Measurements from ENCODE around the gene PRKAG2.

The PRKAG2 gene

DNA sequence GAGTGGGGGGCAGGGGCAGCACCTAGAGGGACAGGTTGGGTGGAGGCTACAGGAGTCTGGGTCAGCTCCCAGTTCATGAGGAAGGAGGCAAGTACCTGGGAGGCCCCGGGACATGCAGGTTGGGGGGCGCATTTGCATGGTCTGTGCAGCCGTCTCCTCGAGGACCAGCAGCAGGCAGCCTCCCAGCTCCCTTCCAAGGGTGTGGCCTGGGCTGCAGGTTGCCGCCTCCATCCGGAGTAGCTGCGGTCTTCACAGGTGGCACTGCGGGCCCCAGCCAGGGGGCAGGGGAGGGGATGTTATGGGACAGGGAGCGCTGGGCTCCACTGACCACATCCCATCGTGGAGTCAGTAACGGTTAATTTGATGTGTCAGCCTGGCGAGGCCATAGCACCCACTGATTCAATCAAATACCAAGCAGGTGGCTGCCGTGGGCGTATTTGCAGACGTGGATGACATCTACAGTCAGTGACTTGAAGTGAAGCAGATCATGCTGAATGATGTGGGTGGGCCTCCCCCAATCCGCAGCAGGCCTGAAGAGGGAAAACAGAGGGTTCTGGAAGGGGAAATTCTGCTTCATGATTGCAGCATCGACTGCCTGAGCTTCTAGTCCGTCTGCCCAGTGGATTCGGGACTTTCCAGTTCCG lies 81.6 kb downstream of the PRKAG2 start:
- DNase-seq (ENCODE audit: low spot score), result no peak
- no peak for TF ChIP-seq CTCF (conservative IDR thresholded peaks at IDR 0.05; ENCODE audit: low read depth)
- ChIA-PET POLR2A (ENCODE audit: low non-redundant PET) (no interaction called here), CTCF (interaction anchor here (0.6 to 0.7 kb wide), 3 partner anchors 13 to 246 kb away, joined by 3 read pairs; no protein-coding TSS in a partner anchor)
- no peak overlapping the region for H3K27ac ChIP-seq

GRCh38 chr7:151794508-151795167 lies 82.3 kb downstream of the PRKAG2 start:
- ChIA-PET POLR2A (ENCODE audit: low non-redundant PET) (no interaction called here), CTCF (interaction anchor here (0.6 to 0.7 kb wide), 2 partner anchors 183 to 247 kb away, joined by 3 read pairs; no protein-coding TSS in a partner anchor)
- no peak for TF ChIP-seq CTCF (conservative IDR thresholded peaks at IDR 0.05; ENCODE audit: low read depth)
- DNase-seq (ENCODE audit: low spot score), result no peak
- H3K27ac ChIP-seq, result no peak overlapping the region

DNA sequence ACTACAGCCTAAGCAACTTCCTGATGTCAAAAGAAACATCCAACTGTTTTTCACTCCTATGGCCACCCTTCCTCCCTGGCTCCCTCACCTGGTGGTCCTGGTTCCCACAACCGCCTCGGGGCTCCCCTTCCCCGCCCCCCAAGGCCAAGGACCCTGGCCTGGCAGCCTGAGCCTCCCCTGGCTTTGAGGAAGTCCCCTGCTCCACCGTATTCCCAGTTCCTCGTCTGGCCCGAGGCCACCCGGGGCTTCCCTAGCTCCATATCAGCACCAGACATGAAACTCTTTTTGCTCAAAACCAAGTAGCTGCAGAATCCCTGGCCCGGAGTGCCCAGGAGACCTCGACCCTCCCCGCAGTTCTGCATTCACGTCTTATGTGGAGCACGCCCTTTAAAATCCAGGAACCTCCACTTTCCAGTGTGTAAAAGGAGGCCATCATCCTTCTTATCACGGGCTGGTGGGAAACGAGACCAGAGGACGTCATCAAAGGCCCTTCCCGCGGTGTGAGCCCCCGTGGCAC lies 82.9 kb downstream of the PRKAG2 start:
- no peak overlapping the region for H3K27ac ChIP-seq
- ChIA-PET POLR2A (ENCODE audit: low non-redundant PET) (no interaction called here), CTCF (no interaction called here)
- no peak for TF ChIP-seq CTCF (conservative IDR thresholded peaks at IDR 0.05; ENCODE audit: low read depth)
- no peak for DNase-seq (ENCODE audit: low spot score)

GRCh38 chr7:151793531-151793951 lies 83.4 kb downstream of the PRKAG2 start:
- CTCF ChIA-PET, result no interaction called here
- H3K27ac ChIP-seq, result no peak overlapping the region
- no peak for TF ChIP-seq CTCF (conservative IDR thresholded peaks at IDR 0.05; ENCODE audit: low read depth)
- DNase-seq (ENCODE audit: low spot score), result no peak
- POLR2A ChIA-PET (ENCODE audit: low non-redundant PET), result no interaction called here

DNA sequence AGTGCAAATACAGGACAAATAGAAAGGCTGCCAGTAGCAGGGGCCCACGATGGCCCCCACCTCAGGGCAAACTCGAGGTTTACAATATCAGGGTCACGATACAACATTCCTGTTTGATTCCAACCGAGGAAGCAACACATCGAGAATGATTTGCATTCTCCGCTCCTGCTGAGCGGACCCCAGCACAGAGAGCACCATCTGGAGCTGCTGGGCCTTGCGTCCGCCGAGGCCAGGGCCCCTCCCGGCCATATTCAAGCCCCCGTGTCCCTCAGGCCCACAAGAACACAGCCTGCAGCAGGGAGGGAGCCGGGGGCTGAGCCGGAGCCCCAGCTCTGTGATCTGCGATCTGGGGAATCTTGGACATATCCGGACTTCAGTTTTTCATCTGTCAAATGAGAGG lies 84.3 kb downstream of the PRKAG2 start:
- ChIA-PET CTCF (no interaction called here), POLR2A (ENCODE audit: low non-redundant PET) (no interaction called here)
- H3K27ac ChIP-seq, result no peak overlapping the region
- DNase-seq (ENCODE audit: low spot score), result no peak
- no peak for TF ChIP-seq CTCF (conservative IDR thresholded peaks at IDR 0.05; ENCODE audit: low read depth)

- ChIA-PET POLR2A (ENCODE audit: low non-redundant PET) (no interaction called here), CTCF (no interaction called here)
- DNase-seq (ENCODE audit: low spot score), result no peak
- TF ChIP-seq CTCF (conservative IDR thresholded peaks at IDR 0.05; ENCODE audit: low read depth), result no peak
- no peak overlapping the region for H3K27ac ChIP-seq
These were observed 84.8 kb downstream of the PRKAG2 start for GRCh38 chr7:151792086-151792485.

All from RWPE1 (cell line).